Activated naive CD8-positive, alpha-beta T cell treated with anti-CD3 and anti-CD28 coated beads for 36 hours (primary cell): Measurements from ENCODE around the gene POLD4. TPM values are rescaled to one million over a fixed set of nuclear protein-coding genes. Genes with fewer than 3 reads are reported as not detected.

ENCODE experiments used
- DNase-seq: peaks from one replicate; pipeline ENCODE4 v3.0.0; 2021
- H3K27ac Mint-ChIP-seq: one replicate; pipeline ENCODE4 v1.8.0; 2022; ENCODE audit warnings: mild to moderate bottlenecking, moderate library complexity, mixed read lengths
- H3K27me3 Mint-ChIP-seq: one replicate; pipeline ENCODE4 v1.8.0; 2022; ENCODE audit warnings: mild to moderate bottlenecking, mixed read lengths
- H3K36me3 Mint-ChIP-seq: one replicate; pipeline ENCODE4 v1.8.0; 2021; ENCODE audit warnings: mild to moderate bottlenecking, mixed read lengths
- H3K4me1 Mint-ChIP-seq: one replicate; pipeline ENCODE4 v1.8.0; 2021; ENCODE audit warnings: mixed read lengths
- H3K4me3 Mint-ChIP-seq: one replicate; pipeline ENCODE4 v1.8.0; 2022; ENCODE audit warnings: mild to moderate bottlenecking, moderate library complexity, mixed read lengths
- H3K9me3 Mint-ChIP-seq: one replicate; pipeline ENCODE4 v1.8.0; 2022; ENCODE audit warnings: mixed read lengths
- total RNA-seq, 2 experiments: library from RNA; stranded (reverse); gene quantifications; one replicate each; pipeline ENCODE4 v1.2.3, GENCODE V29; 2021

POLD4 gene
- total RNA-seq, 2 experiments from 2014 or later: 28.5 to 28.6 TPM

DNA sequence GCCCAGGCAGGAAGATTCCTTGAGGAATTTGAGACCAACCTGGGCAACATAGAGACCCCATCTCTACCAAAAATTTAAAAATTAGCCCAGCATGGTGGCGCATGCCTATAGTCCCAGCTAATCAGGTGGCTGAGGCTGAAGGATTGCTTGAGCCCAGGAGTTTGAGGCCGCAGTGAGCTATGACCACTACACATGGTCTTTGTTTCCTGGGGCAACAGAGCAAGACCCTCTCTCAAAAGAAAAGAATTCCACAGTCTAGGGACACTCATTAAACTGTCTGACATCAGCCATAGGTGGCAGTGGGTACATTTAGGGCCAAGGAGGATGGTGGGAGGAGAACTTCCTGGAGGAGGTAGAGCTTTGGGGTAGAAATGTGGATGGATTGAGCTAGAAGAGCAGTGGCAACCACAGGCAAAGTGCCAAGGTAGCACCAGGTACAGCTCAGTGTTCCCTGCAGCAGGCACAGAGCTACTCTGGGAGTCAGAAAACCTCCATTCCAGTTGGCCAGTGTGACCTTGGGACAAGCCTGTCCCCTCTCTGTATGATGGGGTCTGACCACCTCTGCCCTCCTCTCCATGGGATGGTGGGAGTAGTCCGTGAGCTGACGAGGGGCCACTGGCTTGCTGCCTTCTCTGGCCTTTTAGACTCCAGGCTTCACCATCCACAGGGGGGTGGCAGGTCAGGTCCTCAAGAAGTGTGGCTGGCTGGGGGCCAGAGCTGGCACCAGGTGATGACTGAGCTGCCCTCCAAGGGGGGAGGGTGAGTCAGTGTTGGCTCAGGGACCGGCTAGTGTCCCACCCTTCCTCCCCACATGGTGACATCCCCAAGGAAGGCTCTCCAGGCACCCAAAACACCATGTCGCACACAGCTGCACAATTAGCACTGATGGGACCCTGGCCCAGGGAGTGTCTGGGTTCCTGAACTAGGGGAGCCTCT is 23.8 kb upstream of the POLD4 start:
- peaks cover 14% of the 10 kb centered on the region for H3K4me1 Mint-ChIP-seq
- peaks cover 17% of the 10 kb centered on the region for H3K27me3 Mint-ChIP-seq
- DNase-seq: no peak
- no peak overlapping the region for H3K27ac Mint-ChIP-seq
- no peaks in the 10 kb centered on the region for H3K9me3 Mint-ChIP-seq
- H3K4me3 Mint-ChIP-seq: no peak overlapping the region
- no peaks in the 10 kb centered on the region for H3K36me3 Mint-ChIP-seq

DNA sequence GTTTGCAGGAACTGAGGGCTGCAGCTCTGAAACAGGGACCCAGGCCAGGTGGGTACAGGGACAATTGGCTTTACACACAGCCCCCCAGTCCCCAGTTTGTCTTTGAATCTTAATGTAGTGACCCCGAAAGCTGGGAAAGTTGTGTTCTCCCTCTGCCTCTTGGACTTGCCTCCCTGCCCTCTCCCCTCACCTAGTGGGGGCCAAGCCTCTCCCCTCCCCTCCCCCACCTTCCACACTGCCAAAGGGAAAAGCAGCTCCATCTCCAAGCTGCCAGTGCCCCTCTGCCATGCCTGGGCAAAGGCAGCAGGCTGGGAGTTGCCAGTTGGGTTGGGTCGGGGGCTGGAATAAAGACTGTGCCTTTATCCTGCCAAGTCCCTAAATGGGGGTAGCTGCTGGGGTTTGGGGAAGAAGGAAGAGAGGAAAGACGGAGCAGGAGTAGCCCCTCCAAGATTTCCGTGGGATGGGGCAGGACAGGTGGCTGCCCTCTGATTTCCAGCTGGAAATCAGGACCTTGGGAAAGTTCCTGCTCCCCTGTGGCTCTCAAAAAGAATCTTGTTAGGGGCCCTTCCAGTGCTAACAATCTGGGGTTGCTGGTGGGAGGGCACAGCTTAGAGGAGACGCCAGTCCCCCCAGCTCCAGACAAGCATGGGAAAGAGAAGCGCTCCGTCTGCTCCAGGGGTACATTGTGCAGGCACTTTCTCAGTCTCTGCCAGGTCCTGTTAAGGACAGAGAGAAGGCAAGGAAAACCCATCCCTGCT is 22.9 kb upstream of the POLD4 start:
- Mint-ChIP-seq H3K4me1 (peaks cover 19% of the 10 kb centered on the region), H3K27me3 (peaks cover 24% of the 10 kb centered on the region), H3K27ac (no peak overlapping the region), H3K9me3 (no peaks in the 10 kb centered on the region), H3K4me3 (no peak overlapping the region), H3K36me3 (no peaks in the 10 kb centered on the region)
- DNase-seq: no peak

DNA sequence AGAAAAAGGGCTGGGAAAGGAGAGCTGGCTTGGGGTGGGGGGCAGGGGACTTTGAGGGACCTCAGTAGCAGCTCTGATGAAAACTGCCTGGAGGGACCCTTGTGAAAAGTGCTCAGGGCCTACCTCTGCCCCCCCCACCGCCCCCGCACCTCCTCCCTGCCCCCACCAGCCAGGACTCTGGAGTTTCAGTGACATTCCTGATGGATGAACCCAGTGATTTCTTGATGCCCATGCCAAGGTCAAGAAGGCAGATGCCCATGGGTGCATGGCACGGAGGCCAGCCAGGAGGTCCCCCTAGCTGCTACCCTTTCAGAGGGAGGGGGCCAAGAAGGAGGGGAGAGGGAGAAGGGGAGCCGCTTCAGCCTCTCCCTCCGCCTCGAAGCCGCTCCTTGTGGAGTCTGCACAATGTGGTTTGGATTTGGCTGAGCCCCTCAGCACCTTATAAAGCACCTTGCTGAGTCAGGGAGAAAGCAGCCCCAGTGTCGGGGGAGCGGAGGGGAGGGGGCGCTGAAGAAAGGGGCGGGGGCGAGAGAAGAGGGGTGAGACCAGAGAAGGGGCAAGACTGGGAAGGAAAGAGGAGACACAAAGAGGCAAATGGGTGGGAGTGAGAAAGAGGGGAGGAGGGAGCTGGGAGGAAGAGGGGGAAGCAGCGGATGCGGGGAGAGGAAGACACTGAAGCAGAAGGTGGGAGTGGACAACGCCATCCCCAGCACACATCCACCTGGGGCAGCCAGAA is 22.1 kb upstream of the POLD4 start:
- Mint-ChIP-seq H3K9me3 (no peaks in the 10 kb centered on the region), H3K27ac (no peak overlapping the region), H3K36me3 (no peaks in the 10 kb centered on the region), H3K4me3 (no peak overlapping the region), H3K4me1 (peaks cover 24% of the 10 kb centered on the region), H3K27me3 (peaks cover 29% of the 10 kb centered on the region)
- DNase-seq: no peak

DNA sequence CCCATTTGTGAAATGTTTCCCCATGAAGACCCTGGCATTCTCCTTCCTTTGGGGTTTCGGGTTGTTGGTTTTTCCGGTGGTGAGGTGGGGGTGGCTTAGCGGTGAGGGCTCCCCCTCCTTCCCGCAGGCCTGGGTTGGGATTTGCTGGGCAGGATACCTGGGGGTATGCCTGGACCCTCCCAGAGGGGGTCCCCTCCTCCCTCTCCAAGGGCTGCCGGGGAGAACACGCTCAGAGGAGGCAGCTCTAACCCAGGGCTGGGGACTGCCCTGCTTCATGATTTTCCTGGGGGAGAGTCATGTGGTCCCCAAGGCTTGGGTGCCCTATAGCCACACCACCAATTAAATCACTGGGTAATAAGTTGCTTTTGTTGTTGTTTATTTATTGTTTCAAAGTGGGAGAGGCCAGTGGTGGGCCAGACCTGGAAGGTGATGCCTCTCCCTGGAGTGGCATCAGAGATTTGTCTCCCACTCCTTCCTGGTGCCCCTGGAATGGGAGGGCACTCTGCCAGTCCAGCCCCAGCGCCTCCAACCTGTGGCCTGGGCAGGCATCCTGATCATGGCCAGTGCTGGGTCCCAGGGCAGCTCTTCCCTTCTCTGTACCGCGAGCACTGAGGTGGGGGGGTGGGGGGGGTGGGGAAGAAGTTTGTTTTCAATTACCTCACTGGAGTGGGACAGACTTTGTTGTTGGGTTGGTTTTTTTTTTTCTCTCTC is 21.4 kb upstream of the POLD4 start:
- DNase-seq: no peak
- no peak overlapping the region for H3K4me3 Mint-ChIP-seq
- H3K9me3 Mint-ChIP-seq: no peaks in the 10 kb centered on the region
- peaks cover 31% of the 10 kb centered on the region for H3K27me3 Mint-ChIP-seq
- H3K27ac Mint-ChIP-seq: no peak overlapping the region
- H3K36me3 Mint-ChIP-seq: no peaks in the 10 kb centered on the region
- H3K4me1 Mint-ChIP-seq: peaks cover 28% of the 10 kb centered on the region

DNA sequence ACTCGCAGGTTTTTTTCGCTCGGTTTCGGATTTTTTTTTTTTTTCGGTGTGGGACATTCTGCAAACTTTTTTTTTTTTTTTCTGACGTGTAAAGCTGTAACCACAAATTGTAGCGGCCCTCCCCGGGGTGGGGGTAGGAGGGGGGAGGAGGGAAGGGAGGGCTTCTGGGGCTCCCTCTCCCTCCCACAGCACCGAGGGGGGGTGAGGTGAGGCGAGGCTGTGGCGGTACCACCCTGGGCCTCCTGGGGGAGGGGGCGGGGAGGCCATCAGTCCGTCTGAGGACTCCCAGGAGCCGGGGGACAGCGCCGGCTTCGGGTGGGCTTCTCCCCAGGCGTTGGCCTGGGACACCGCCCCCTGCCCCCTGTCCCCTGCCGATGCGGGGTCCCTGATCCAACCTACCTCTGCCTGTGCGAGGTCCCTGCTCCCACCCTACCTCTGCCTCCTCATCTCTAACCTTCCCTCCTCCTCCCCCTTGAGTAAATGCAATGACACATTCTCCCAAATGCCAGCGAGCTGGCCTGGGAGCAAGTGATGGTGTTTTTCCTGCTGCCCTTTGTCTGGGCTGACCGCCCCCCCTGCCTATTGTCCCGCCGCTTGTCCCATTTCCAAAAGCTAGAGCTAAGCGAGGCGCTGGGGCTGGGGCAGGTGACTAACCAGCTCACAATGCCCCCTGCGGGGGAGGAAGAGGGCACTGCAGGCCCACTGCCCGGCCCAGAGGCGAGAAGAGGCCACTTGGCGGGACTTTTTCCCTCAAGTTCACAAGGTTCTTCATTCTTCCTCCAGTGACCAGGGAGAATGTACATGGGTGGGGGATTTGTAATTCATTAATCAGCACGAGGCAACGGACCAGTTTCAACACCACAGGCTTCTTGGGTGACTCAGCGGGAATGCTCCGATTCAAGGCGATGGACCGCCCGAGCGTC is 20.6 kb upstream of the POLD4 start:
- Mint-ChIP-seq H3K9me3 (no peaks in the 10 kb centered on the region), H3K4me3 (peak overlapping the region; percentile 75), H3K4me1 (peaks cover 31% of the 10 kb centered on the region), H3K27ac (peak overlapping the region; percentile 54), H3K27me3 (peaks cover 31% of the 10 kb centered on the region), H3K36me3 (no peaks in the 10 kb centered on the region)
- DNase-seq: peak; percentile 56

DNA sequence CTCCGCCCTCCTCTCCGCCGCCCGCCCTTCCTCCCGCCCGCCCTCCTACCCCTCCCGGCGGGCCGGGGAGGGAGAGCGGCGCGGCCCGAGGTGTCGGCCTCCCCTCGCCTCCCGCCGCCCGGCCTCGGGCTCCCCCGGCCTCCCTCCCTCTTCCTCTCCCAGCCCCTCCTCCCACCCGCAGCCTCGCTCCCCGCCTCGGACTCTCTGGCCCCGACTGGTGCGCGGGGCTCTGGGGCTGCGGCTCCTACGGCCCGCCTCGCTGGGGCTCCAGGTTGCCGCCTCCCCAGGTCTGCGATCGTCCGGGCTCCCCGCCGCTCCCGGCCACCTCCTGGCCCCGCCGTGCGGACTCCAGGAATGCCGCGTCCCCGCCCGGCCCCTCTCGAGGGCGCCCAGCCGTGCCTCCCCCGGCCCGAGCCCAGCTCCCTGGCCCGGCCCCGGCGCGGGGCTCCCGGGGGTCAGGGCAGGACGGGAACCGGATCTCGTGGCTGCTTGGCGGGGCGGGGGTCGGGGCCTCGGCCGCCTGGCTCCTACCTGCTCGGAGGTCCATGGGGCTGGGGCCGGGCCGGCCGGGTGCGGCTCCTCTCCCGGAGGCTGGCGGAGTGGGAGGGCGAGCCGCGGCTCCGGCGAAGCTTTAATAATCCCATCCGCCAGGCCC is 19.8 kb upstream of the POLD4 start, which contains the start of gene CLCF1:
TSS of gene CLCF1 (minus strand) at position 606 of the 655 bp plus-strand sequence. CDS start at position 547, 59 bp downstream.
- H3K4me3 Mint-ChIP-seq: peak within 1 kb of the TSS; percentile 75
- peak within 1 kb of the TSS; percentile 54 for H3K27ac Mint-ChIP-seq
- peaks cover 39% of the 10 kb centered on the region for H3K4me1 Mint-ChIP-seq
- DNase-seq: peak; percentile 31
- H3K9me3 Mint-ChIP-seq: no peaks in the 10 kb centered on the region
- no peaks in the 10 kb centered on the region for H3K36me3 Mint-ChIP-seq
- peaks cover 31% of the 10 kb centered on the region for H3K27me3 Mint-ChIP-seq

DNA sequence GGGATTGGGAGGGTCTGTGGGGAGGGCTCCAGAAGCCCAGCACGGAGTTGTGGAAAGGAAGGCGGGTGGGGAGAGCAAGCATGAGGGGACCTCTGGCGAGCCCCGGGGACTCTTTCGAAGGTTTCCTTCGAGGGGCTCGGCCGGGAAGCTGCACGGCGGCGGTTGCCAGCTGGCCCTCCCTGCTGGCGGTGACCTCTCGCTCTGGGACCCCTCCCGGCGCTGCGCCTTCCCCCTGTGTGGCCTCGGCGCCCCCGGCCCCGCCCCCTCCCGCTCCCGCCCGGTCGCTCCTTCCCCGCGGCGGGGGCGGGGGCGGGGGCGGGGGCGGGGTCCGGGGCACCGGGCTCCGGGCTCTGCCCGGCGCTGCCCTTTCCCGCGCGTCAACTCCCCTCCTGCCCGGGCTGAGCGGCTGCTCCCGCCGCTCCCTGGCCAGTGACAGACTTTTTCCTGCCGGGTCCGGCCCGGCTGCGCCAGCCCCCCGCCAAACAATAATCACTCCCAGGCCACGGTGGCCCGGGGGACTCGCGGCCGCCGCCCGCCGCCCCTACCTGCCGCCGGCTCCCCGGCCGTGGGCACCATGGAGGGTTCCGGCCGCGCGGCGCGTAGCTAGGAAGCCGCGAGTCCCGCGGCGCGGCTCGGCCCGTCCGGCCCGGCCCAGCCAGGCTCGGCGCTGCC is 19.1 kb upstream of the POLD4 start:
- H3K4me3 Mint-ChIP-seq: no peak overlapping the region
- no peaks in the 10 kb centered on the region for H3K36me3 Mint-ChIP-seq
- peaks cover 42% of the 10 kb centered on the region for H3K4me1 Mint-ChIP-seq
- H3K9me3 Mint-ChIP-seq: no peaks in the 10 kb centered on the region
- no peak for DNase-seq
- H3K27me3 Mint-ChIP-seq: peaks cover 31% of the 10 kb centered on the region
- no peak overlapping the region for H3K27ac Mint-ChIP-seq

DNA sequence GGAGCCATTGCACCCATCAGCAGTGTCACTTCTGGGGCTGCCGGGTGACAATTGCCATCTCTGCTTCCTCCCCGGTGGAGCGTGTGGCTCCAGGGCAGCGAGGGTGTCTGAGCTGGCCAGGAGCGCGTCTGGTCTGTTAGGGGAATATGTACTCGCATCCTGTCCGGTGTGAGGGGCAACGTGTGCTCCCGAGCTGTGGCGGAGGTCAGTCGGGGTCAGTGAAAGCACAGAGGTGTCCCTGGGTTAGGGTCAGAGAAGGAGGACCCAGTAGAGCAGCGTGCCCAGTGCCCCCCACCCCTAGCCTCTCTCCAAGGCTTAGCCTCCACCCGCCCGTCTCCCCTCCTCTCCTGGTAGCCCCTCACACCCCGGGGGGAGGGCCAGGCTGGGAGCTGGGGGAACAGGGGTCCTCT is 18.6 kb upstream of the POLD4 start:
- Mint-ChIP-seq H3K9me3 (no peaks in the 10 kb centered on the region), H3K27ac (no peak overlapping the region), H3K4me1 (peaks cover 42% of the 10 kb centered on the region), H3K36me3 (no peaks in the 10 kb centered on the region), H3K27me3 (peaks cover 31% of the 10 kb centered on the region), H3K4me3 (peak overlapping the region; percentile 27)
- no peak for DNase-seq

DNA sequence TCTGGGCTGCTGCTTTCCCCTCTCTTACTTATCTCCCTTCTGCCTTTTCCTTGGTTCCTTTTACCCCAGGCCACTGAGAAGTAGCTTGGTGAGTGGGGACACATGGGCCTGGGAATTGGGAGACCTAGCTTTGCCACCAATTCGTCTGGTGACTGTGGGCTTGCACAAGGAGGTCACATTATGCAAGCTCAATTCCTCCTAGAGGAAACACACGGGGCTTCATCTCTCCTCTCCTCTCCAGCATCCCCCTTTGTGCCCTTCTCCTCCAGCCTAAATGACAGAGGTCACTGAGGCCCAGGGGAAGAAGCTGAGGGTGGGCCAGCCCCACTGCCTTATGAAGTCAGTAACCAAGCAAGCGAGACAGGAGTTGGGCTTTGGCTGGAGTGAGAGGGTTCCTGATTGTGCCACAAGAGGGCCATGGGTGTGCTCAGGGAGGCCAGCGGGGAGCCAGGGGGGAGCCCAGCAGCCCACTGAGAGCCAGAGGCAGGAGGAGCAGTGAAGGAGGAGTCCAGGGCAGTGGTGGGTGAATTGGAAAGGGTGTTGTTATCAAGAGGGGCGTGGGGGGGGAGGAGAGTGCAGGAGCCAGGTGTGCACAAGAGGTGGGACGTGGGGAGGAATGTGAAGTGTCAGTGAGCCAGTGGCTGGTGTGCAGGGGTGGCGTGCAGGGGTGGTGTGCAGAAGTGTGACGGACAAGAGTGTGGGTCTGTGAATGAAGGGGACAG is 18.0 kb upstream of the POLD4 start:
- Mint-ChIP-seq H3K36me3 (no peaks in the 10 kb centered on the region), H3K4me3 (peak overlapping the region; percentile 27), H3K4me1 (peaks cover 42% of the 10 kb centered on the region), H3K9me3 (no peaks in the 10 kb centered on the region), H3K27me3 (peaks cover 29% of the 10 kb centered on the region), H3K27ac (no peak overlapping the region)
- DNase-seq: no peak

DNA sequence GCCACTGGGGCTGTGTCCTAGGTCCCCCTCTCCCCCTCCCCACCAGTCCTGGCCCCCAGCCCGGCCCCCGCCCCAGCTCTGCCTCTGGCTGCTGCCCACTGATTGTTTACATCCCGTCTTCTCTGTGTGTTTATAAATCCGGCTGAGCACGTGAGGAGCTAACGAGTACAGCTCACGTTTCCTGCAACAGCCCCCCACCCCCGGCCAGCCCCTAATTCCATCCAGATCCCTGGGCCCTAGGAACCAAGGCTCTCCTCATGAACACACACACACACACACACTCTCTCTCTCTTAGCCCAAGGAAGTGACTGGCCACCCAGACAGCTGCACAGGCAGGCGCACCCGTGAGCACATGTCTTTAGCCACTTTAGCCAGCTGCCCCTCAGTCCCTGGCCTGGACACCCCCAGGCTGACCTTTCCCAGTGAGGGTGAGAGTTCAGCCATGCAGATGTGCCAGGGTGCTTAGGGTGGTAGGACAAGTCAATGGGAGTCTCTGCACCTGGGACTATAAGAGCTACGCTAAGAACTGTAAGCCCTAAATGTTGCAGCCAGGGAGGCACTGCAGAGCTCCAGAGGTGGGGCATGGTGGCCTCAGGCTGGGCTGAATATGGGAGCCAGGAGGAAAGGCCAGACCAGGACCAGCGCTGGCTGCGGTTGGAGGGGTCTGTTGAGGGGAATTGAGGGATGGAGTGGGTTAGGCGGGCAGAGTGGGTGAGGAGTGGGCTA is 17.2 kb upstream of the POLD4 start:
- no peak for DNase-seq
- Mint-ChIP-seq H3K36me3 (no peaks in the 10 kb centered on the region), H3K4me3 (no peak overlapping the region), H3K9me3 (no peaks in the 10 kb centered on the region), H3K27ac (no peak overlapping the region), H3K27me3 (peaks cover 20% of the 10 kb centered on the region), H3K4me1 (peaks cover 42% of the 10 kb centered on the region)

DNA sequence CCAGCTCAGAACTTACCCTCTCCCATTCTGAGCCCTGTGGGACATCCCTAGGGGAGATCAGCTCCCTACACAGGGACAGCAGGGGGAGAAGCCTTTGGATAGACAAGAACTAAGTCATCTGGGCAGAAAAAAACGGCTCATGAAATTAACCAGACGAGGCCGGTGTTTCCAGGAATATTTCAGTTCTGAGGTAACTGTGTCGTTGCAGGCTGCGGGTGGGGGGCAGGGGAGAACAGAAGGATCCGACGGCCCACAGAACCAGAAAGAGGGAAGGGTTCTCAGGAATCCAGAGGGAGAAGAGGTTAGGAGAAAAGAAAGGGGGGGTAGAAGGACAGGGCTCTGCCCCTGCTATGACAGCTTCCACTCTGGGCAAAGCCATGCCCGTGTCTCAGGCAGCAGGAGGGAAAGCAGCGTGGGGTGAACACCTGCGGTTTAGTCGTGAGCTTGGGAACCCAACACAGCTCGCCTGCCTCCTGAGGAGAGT is 16.5 kb upstream of the POLD4 start:
- H3K4me1 Mint-ChIP-seq: peaks cover 43% of the 10 kb centered on the region
- H3K27ac Mint-ChIP-seq: no peak overlapping the region
- peaks cover 18% of the 10 kb centered on the region for H3K27me3 Mint-ChIP-seq
- no peaks in the 10 kb centered on the region for H3K36me3 Mint-ChIP-seq
- DNase-seq: no peak
- H3K4me3 Mint-ChIP-seq: no peak overlapping the region
- H3K9me3 Mint-ChIP-seq: no peaks in the 10 kb centered on the region

DNA sequence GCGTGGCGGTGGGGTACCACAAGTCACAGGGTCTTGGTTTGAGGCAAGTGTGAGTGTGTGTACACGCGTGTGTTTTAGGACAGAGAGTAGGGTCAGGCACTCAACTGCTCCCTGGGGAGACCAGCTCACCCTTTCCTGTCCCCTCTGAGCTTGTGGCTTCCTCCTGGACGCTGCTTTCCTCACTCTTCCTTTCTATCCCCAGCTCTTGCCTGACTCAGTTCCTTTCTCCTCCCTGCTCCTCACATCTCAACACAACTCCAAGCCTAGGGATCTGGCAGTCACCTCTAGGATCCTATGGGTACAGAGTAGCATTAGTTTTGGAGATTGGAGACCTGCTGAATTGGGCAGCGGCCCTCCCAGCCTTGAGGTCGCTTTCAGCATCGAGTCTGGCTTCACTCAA is 15.9 kb upstream of the POLD4 start:
- no peak for DNase-seq
- no peaks in the 10 kb centered on the region for H3K9me3 Mint-ChIP-seq
- no peaks in the 10 kb centered on the region for H3K36me3 Mint-ChIP-seq
- peaks cover 41% of the 10 kb centered on the region for H3K4me1 Mint-ChIP-seq
- no peak overlapping the region for H3K27ac Mint-ChIP-seq
- peaks cover 18% of the 10 kb centered on the region for H3K27me3 Mint-ChIP-seq
- H3K4me3 Mint-ChIP-seq: no peak overlapping the region
